Astrocyte of the spinal cord (primary cell): Measurements from ENCODE around the gene ASIC4.

Experiments used
- DNase-seq: peaks from one replicate; pipeline ENCODE4 v3.0.0; 2011; ENCODE audit warnings: low read depth, low spot score
- H3K4me3 ChIP-seq: 2 replicates; pipeline ENCODE4 v1.5.1; 2011; ENCODE audit warnings: low read depth, mild to moderate bottlenecking, low read length, moderate library complexity
- CTCF ChIP-seq: IDR thresholded peaks from 2 replicates; pipeline ENCODE4 v1.5.1; 2012; ENCODE audit warnings: low read depth, mild to moderate bottlenecking, low read length, inconsistent platforms
- in situ Hi-C: cut with HindIII; loops from 2 replicates; pipeline ENCODE4 v1.10.0; 2017; ENCODE audit warnings: low sequenced_read_pairs

The ASIC4 gene

GRCh38 chr2:219571311-219572236, 57.3 kb downstream of the ASIC4 start, which contains the start of gene OBSL1:
Gene OBSL1, minus strand, starts transcription at chr2:219571539. Its CDS starts 307 bp downstream, at chr2:219571232.
- in situ Hi-C loops, result no loop called here
- TF ChIP-seq CTCF, result no peak
- DNase-seq, result peak; percentile 73
- peak within 1 kb of the TSS; percentile 57 for H3K4me3 ChIP-seq

- peak within 1 kb of the TSS; percentile 57 for H3K4me3 ChIP-seq
- DNase-seq, result no peak
- no peak for TF ChIP-seq CTCF
- in situ Hi-C loops, result no loop called here
These were observed 58.1 kb downstream of the ASIC4 start, which contains the start of gene INHA for GRCh38 chr2:219572237-219573001. Gene INHA, plus strand, starts transcription at chr2:219572310. Its CDS starts 65 bp downstream, at chr2:219572375.

GRCh38 chr2:219573166-219573565, 58.9 kb downstream of the ASIC4 start:
- in situ Hi-C loops, result no loop called here
- no peak for TF ChIP-seq CTCF
- DNase-seq, result no peak
- no peak overlapping the region for H3K4me3 ChIP-seq

GRCh38 chr2:219574484-219575311, 60.4 kb downstream of the ASIC4 start:
- in situ Hi-C loops, result no loop called here
- H3K4me3 ChIP-seq, result no peak overlapping the region
- DNase-seq, result no peak
- TF ChIP-seq CTCF, result no peak

- H3K4me3 ChIP-seq, result no peak overlapping the region
- no peak for DNase-seq
- TF ChIP-seq CTCF, result no peak
- in situ Hi-C loops, result no loop called here
These were observed 61.6 kb downstream of the ASIC4 start for GRCh38 chr2:219575566-219576504.
